H1 (cell line): ENCODE measurements around the gene CCL3.

Source experiments
- ASH2L ChIP-seq: fragments of 200-600, 300-600 bp; sonication (generic); IDR thresholded peaks from one replicate; pipeline ENCODE4 v1.7.1; 2017; ENCODE audit warnings: low read length
- CBX5 ChIP-seq: fragments of 300-800, 300-1000 bp; sonication (generic); IDR thresholded peaks from 2 replicates; pipeline ENCODE4 v1.7.1; 2016; ENCODE audit warnings: antibody characterized with exemption, low read length, low read depth
- CHD2 ChIP-seq: IDR thresholded peaks from 2 replicates; pipeline ENCODE4 v1.6.1; 2012; ENCODE audit warnings: low read length, improper control_type of control experiment
- EZH2 ChIP-seq: fragments of 200-600 bp; sonication (generic); IDR thresholded peaks from 2 replicates; pipeline ENCODE4 v1.7.1; 2012; ENCODE audit warnings: low read depth, mild to moderate bottlenecking, moderate library complexity, low read length, inconsistent platforms; ENCODE audit not compliant: severe bottlenecking
- POLR2A ChIP-seq, 2 experiments: IDR thresholded peaks; 1 replicate in 1 of 2; 2 replicates in 1 of 2; pipeline ENCODE4 v1.6.1; 2011; ENCODE audit warnings: low read depth in 2 of 2, low read length in 2 of 2, mild to moderate bottlenecking in 2 of 2; ENCODE audit errors: control extremely low read depth in 1 of 2
- RAD21 ChIP-seq, 2 experiments: IDR thresholded peaks in 1 of 2; conservative IDR thresholded peaks in 1 of 2; 2 replicates each; pipeline ENCODE4 v1.6.1; 2011; ENCODE audit warnings: low read depth in 2 of 2, low read length in 2 of 2, improper control_type of control experiment in 1 of 2, inconsistent platforms in 1 of 2, mild to moderate bottlenecking in 1 of 2, moderate library complexity in 1 of 2
- SAP30 ChIP-seq: fragments of 300-600 bp; sonication (generic); IDR thresholded peaks from 2 replicates; pipeline ENCODE4 v1.7.1; 2012; ENCODE audit warnings: low read length, moderate library complexity, mild to moderate bottlenecking, inconsistent platforms; ENCODE audit not compliant: insufficient read depth, insufficient replicate concordance
- SIN3A ChIP-seq, 2 experiments: IDR thresholded peaks in 1 of 2; conservative IDR thresholded peaks in 1 of 2; 2 replicates each; pipeline ENCODE4 v1.6.1; 2011 to 2012; ENCODE audit warnings: low read length in 2 of 2, improper control_type of control experiment in 1 of 2, low read depth in 1 of 2, mild to moderate bottlenecking in 1 of 2
- TF ChIP-seq, protein P1 (sequence below), 3 experiments: IDR thresholded peaks; 1 replicate in 2 of 3; 2 replicates in 1 of 3; pipeline versions ENCODE4 v1.5.1 to v1.6.1; 2011; ENCODE audit warnings: low read length in 3 of 3, mild to moderate bottlenecking in 3 of 3, inconsistent platforms in 2 of 3, low read depth in 1 of 3, moderate library complexity in 1 of 3; ENCODE audit not compliant: insufficient read depth in 1 of 3; ENCODE audit errors: control extremely low read depth in 1 of 3
- TF ChIP-seq, protein P2 (sequence below): IDR thresholded peaks from 2 replicates; pipeline ENCODE4 v1.6.1; 2012; ENCODE audit warnings: inconsistent platforms
- TF ChIP-seq, protein P3 (sequence below): IDR thresholded peaks from 2 replicates; pipeline ENCODE4 v1.6.1; 2012; ENCODE audit warnings: low read length, inconsistent platforms

DNA sequence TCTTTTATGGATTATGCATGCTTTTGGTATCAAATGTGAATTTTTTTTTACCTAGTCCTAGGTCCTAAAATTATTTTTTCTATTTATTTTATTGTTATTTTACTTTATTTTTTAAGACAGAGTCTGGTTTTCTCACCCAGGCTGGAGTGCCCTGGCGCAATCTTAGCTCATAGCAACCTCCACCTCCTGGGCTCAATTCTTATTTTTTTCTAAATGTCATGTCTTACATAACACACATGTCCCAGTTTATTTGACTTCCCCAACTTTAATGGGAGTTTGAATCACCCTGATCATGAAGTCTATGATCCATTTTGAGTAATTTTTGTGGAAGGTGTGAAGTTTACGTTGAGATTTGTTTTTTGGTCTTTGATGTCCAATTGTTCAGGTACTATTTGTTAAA, 29.1 kb downstream of the CCL3 start:
- TF ChIP-seq, protein P1, sequence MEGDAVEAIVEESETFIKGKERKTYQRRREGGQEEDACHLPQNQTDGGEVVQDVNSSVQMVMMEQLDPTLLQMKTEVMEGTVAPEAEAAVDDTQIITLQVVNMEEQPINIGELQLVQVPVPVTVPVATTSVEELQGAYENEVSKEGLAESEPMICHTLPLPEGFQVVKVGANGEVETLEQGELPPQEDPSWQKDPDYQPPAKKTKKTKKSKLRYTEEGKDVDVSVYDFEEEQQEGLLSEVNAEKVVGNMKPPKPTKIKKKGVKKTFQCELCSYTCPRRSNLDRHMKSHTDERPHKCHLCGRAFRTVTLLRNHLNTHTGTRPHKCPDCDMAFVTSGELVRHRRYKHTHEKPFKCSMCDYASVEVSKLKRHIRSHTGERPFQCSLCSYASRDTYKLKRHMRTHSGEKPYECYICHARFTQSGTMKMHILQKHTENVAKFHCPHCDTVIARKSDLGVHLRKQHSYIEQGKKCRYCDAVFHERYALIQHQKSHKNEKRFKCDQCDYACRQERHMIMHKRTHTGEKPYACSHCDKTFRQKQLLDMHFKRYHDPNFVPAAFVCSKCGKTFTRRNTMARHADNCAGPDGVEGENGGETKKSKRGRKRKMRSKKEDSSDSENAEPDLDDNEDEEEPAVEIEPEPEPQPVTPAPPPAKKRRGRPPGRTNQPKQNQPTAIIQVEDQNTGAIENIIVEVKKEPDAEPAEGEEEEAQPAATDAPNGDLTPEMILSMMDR (IDR thresholded peaks at IDR 0.05; ENCODE audit: control extremely low read depth in 1 of 3, insufficient read depth in 1 of 3, low read depth in 1 of 3, low read length in 3 of 3): no peak
- TF ChIP-seq EZH2 (no peak), ASH2L (no peak), CHD2 (no peak), SAP30 (no peak), SIN3A (conservative IDR thresholded peaks at IDR 0.05 in 1 of 2, IDR thresholded peaks at IDR 0.05 in 1 of 2; ENCODE audit: low read depth in 1 of 2, low read length in 2 of 2) (no peak), POLR2A (IDR thresholded peaks at IDR 0.05; ENCODE audit: control extremely low read depth in 1 of 2, low read depth in 2 of 2, low read length in 2 of 2) (no peak), CBX5 (no peak), RAD21 (IDR thresholded peaks at IDR 0.05 in 1 of 2, conservative IDR thresholded peaks at IDR 0.05 in 1 of 2; ENCODE audit: low read depth in 2 of 2, low read length in 2 of 2) (no peak)
- TF ChIP-seq, protein P2, sequence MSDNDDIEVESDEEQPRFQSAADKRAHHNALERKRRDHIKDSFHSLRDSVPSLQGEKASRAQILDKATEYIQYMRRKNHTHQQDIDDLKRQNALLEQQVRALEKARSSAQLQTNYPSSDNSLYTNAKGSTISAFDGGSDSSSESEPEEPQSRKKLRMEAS: no peak
- TF ChIP-seq, protein P3, sequence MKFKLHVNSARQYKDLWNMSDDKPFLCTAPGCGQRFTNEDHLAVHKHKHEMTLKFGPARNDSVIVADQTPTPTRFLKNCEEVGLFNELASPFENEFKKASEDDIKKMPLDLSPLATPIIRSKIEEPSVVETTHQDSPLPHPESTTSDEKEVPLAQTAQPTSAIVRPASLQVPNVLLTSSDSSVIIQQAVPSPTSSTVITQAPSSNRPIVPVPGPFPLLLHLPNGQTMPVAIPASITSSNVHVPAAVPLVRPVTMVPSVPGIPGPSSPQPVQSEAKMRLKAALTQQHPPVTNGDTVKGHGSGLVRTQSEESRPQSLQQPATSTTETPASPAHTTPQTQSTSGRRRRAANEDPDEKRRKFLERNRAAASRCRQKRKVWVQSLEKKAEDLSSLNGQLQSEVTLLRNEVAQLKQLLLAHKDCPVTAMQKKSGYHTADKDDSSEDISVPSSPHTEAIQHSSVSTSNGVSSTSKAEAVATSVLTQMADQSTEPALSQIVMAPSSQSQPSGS: no peak
